ENCODE data around the gene MBTPS1. TPM values are rescaled to one million over a fixed set of nuclear protein-coding genes. Genes with fewer than 3 reads are reported as not detected.

MBTPS1 gene
- total RNA-seq (2013), result 48.9 TPM
- polyA plus RNA-seq (10 to 100 TPM; 26.4 to 73.8 (median 28.0) TPM), polyA minus RNA-seq (25.8 and 28.5 TPM in 2 replicates), total RNA-seq (29.1 to 110 (median 85.2) reads per million in 11 experiments)

GRCh38 chr16:84116720-84117493, at the start of gene MBTPS1:
TSS of gene MBTPS1 (minus strand) at chr16:84116942. CDS start at chr16:84101783, 15,159 bp downstream.
- Mint-ChIP-seq H3K27me3 (ENCODE audit: low read depth in 3 of 3) (peaks cover 0 to 6% (median 0%) of the 10 kb centered on the region in 3 donors), H3K36me3 (peaks cover 3 to 4% of the 10 kb centered on the region in 2 donors), H3K4me1 (peaks cover 29% of the 10 kb centered on the region), H3K9me3 (peaks cover 0 to 1% (median 0%) of the 10 kb centered on the region in 7 donors), H3K4me3 (peak within 1 kb of the TSS; percentile 86 to 92), H3K27ac (peak within 1 kb of the TSS; percentile 87 to 96 (median 93))
- WGBS (ENCODE audit: insufficient coverage), result under 1% methylated on average over 89 of the region's 94 CpGs
- peak within 1 kb of the TSS; percentile 94 for H3K9ac ChIP-seq (ENCODE audit: insufficient read depth, low read length, poor library complexity, severe bottlenecking)
- peaks cover 0 to 2% of the 10 kb centered on the region in 2 donors for H3K36me3 ChIP-seq (replicated peaks in 1 of 2; ENCODE audit: control insufficient read depth in 1 of 2, insufficient read depth in 2 of 2, low read length in 2 of 2)
- H3K27me3 ChIP-seq (ENCODE audit: control insufficient read depth in 2 of 2, insufficient read depth in 2 of 2, low read length in 2 of 2), result no peaks in the 10 kb centered on the region
- H3K27ac ChIP-seq (ENCODE audit: low read depth in 1 of 2, low read length in 2 of 2), result peak within 1 kb of the TSS; percentile 89 to 93
- intact Hi-C loops (cut with micrococcal nuclease), result loop anchor here in 1 of 2 donors (2.0 to 5.0 kb wide), 2 partner anchors 18 to 35 kb away; no protein-coding TSS in a partner anchor
- no peaks in the 10 kb centered on the region for H3K9me3 ChIP-seq (replicated peaks in 1 of 2; ENCODE audit: control insufficient read depth in 1 of 2, insufficient read depth in 1 of 2, low read length in 2 of 2)
- H3K4me3 ChIP-seq (replicated peaks in 1 of 3; ENCODE audit: low read depth in 2 of 3, low read length in 3 of 3), result peak within 1 kb of the TSS; percentile 81 to 94 (median 83)
- peak within 1 kb of the TSS; percentile 93 for H2AFZ ChIP-seq (ENCODE audit: insufficient read depth, low read depth, low read length, poor library complexity, severe bottlenecking)
- peak; percentile 97 to 99 (median 98) for DNase-seq
- no peak for TF ChIP-seq CTCF (IDR thresholded peaks at IDR 0.05)
- H3K79me2 ChIP-seq (ENCODE audit: insufficient read depth, low read length), result peaks cover 45% of the 10 kb centered on the region
- H4K20me1 ChIP-seq (ENCODE audit: insufficient read depth, low read length), result peaks cover 27% of the 10 kb centered on the region
- H3K4me1 ChIP-seq (ENCODE audit: control insufficient read depth in 1 of 2, insufficient read depth in 2 of 2, low read length in 2 of 2), result peaks cover 39 to 41% of the 10 kb centered on the region in 2 donors
- H3K4me2 ChIP-seq (replicated peaks; ENCODE audit: extremely low read depth, low read length, poor library complexity, severe bottlenecking), result peak within 1 kb of the TSS; percentile 96

GRCh38 chr16:84165746-84166145, 49.0 kb upstream of the MBTPS1 start:
- Mint-ChIP-seq H3K4me3 (peak overlapping the region in 1 of 2 donors; percentile 61), H3K27me3 (ENCODE audit: low read depth in 3 of 3) (peaks cover 21 to 41% (median 32%) of the 10 kb centered on the region in 3 donors), H3K9me3 (no peaks in the 10 kb centered on the region), H3K4me1 (no peaks in the 10 kb centered on the region), H3K27ac (no peak overlapping the region), H3K36me3 (no peaks in the 10 kb centered on the region)
- no peak for TF ChIP-seq CTCF (IDR thresholded peaks at IDR 0.05)
- H3K4me2 ChIP-seq (replicated peaks; ENCODE audit: extremely low read depth, low read length, poor library complexity, severe bottlenecking), result no peak overlapping the region
- H4K20me1 ChIP-seq (ENCODE audit: insufficient read depth, low read length), result no peaks in the 10 kb centered on the region
- H3K36me3 ChIP-seq (replicated peaks in 1 of 2; ENCODE audit: control insufficient read depth in 1 of 2, insufficient read depth in 2 of 2, low read length in 2 of 2), result no peaks in the 10 kb centered on the region
- no peak overlapping the region for H3K27ac ChIP-seq (ENCODE audit: low read depth in 1 of 2, low read length in 2 of 2)
- no peaks in the 10 kb centered on the region for H3K9me3 ChIP-seq (replicated peaks in 1 of 2; ENCODE audit: control insufficient read depth in 1 of 2, insufficient read depth in 1 of 2, low read length in 2 of 2)
- intact Hi-C loops (cut with micrococcal nuclease), result no loop called here
- H2AFZ ChIP-seq (ENCODE audit: insufficient read depth, low read depth, low read length, poor library complexity, severe bottlenecking), result no peak overlapping the region
- no peaks in the 10 kb centered on the region for H3K4me1 ChIP-seq (ENCODE audit: control insufficient read depth in 1 of 2, insufficient read depth in 2 of 2, low read length in 2 of 2)
- 90% methylated on average over 3 of the region's 7 CpGs for WGBS (ENCODE audit: insufficient coverage)
- peaks cover 2 to 12% of the 10 kb centered on the region in 2 donors for H3K27me3 ChIP-seq (ENCODE audit: control insufficient read depth in 2 of 2, insufficient read depth in 2 of 2, low read length in 2 of 2)
- no peak for DNase-seq
- H3K4me3 ChIP-seq (replicated peaks in 1 of 3; ENCODE audit: low read depth in 2 of 3, low read length in 3 of 3), result no peak overlapping the region
- H3K79me2 ChIP-seq (ENCODE audit: insufficient read depth, low read length), result no peaks in the 10 kb centered on the region
- H3K9ac ChIP-seq (ENCODE audit: insufficient read depth, low read length, poor library complexity, severe bottlenecking), result no peak overlapping the region

Measured in CD14-positive monocyte (primary cell).